HG02981 (cell line): ENCODE results near the gene CLRN3.
A peak's percentile ranks its signal among the peaks of the same experiment; 100 is the strongest.

Source experiments
- ATAC-seq: cut with Tn5 transposase; IDR thresholded peaks from one replicate; pipeline ENCODE4 v1.9.1; 2021; ENCODE audit warnings: mild to moderate bottlenecking, moderate library complexity; ENCODE audit not compliant: unreplicated experiment

CLRN3 gene

DNA sequence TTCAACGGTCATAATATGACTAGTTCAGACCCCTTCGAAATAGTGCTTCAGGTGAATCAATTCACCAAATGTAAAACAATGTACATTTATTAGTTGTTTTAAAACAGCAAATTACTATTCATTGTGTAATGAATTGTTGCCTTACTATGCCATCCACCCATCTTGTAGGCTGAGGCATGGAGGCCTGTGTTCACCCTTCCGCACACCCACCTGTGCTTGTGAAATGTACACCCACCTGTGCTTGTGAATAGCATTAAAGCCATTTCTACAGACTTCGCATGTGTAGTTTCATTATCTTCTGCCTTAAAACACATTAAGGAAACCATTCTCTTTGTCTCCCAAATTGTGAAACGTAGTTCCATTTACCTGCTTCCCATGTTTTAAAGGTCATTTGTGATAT is 16.8 kb downstream of the CLRN3 start:
- no peak for ATAC-seq

GRCh38 chr10:127875449-127875765 is 17.3 kb downstream of the CLRN3 start:
- ATAC-seq: no peak

- ATAC-seq: no peak
Measured at GRCh38 chr10:127874671-127875448, 17.9 kb downstream of the CLRN3 start.

DNA sequence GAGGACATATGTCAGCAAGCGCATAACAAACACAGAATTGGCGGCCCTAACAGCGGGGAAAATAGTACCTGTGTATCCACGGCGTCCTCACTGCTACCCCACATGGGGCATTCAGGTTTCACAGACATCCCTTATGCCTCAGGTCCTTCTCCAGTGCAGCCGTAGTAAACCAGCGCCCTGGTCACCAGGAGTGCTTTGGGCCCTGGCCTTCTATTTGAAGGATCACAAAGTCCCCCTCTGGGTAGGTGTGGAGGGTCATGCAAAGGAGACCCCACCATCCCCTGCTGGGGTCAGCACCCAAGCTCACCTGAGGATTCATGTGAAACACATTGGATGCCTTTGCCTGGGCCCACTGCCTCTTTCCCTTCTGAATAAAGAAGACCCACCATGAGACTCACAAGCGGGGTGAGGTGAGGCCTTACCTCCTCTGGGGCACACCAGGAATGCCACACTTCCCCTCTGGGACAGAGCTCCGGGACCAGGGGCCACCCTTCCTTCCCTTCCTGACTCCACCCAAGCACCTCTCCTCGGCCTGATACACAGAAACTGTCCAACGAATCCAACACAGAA is 18.8 kb downstream of the CLRN3 start:
- ATAC-seq: no peak

DNA sequence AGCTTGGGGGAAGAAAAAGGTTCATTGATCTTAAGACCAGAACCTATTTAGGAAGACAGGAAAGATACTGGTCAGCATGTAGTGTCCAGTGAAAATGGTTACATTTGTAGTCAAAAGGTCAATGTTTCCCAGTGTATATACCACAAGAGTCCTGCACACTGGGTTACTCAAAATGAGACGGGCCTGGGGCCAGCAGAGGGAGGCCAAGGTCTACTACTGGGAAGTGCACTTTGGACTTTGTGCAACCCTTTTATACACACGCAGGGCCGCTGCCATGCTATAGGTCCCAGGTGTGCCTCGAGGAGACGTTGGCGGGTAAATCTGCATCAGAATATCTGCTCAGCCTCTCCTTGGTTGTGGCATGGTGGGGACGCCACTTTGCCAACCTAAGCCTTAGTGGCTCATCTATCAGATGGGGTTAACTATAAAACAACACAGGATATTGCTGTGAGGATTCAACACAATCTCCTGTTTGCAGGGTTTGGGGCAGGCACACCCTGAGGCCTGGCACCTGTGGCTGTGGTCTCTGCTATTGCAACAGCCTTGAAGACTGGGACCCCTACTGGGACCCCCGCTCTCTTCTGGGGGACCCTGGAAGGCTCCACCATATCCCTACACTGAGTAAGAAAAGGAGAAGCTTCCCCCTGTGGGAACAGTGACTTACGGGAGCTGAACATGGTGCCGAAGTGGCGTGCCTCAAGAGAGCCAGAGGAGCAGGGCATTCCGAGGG is 19.7 kb downstream of the CLRN3 start:
- no peak for ATAC-seq

DNA sequence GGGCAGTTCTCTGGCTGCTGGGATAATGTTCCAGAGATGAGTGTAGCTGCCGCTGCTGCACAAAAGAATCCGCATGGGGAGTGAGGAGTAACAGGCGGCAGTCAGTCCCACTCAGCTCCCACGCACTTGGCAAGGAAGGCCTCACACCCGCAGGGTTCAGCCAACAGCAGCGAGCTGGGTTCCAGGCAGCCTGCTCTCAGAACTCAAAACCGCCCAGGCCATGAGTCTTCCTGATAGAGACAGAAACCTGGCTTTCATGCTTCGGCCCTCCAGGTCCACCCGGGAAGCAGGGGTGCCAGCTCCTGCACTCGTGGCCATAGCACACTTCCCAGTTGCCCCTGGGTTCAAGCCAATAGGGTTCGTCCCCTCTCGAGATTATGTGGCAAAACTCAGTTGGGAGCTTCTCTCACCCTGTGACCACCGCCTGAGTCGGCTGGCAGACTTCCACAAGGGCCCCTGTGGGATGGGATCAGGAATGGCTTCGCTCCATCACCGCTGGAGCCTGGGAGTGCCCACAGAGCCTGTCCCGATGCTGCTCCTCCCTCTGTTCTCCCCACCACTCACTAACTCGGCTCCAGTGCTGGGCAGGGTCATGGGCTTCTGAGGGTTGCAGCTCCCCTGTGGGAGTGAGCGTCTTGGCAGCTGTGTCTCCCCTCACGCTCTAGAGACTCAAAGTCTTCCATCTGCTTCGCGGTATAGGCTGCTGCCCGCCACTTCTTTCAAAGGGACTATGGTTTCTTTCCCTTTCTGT is 20.6 kb downstream of the CLRN3 start:
- ATAC-seq: no peak

DNA sequence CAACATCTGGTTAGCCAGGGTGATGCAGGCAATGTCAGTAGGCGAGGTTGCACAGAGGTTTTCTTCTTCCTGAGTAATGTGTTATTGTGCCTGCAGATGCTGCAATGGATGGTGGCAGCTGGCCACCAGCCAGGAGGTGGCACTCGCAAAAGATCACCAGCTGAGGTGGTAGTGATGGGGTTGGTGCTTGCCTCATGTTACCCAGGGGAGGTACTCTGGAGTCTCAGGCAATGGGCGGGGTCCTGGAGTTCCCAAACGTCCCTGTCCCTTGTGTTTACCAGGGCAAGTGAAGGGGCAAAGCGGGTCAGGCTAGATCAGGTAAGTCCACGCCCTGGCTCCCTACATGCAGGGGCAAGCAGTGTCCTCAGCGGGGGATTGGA is 21.1 kb downstream of the CLRN3 start:
- ATAC-seq: no peak

- no peak for ATAC-seq
Measured at GRCh38 chr10:127869329-127869728, 23.4 kb downstream of the CLRN3 start.

- no peak for ATAC-seq
Measured at GRCh38 chr10:127867805-127868204, 24.9 kb downstream of the CLRN3 start.

DNA sequence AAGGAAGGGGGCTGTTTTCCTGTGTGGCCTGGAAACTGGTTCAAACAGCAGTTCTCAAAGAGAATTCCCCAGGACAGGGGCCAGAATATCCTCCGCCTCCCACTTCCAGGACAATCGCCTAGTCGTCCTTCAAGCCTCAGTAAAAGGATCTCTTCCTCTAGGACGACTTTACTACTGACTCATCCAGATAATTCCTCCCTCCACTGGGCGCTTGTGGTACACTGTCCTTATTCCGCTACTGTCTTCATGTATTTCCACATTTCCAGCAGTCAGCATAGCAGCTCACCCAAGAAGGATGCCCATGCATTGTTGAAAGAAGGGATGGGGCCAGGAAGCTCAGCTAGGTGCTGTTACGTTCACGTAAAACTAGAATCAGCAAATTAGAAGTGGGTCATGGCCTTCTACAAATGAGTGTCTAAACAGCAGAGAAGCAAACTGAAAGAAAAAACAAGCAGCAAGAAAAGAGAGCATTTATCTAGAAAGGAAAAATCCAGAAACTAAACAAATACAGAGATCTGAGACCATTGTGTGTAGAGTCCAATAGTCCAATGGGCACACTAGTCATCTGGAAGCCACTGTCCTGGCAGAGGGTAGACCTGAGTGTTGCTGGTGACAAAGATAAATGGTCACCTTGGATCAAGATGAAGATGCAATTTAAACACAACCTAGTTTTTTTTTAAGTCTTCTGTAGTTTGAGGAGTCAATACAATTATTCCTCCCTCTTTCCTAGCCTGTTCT is 26.3 kb downstream of the CLRN3 start:
- no peak for ATAC-seq

- ATAC-seq: no peak
Measured at GRCh38 chr10:127863231-127863825, 29.4 kb downstream of the CLRN3 start.

DNA sequence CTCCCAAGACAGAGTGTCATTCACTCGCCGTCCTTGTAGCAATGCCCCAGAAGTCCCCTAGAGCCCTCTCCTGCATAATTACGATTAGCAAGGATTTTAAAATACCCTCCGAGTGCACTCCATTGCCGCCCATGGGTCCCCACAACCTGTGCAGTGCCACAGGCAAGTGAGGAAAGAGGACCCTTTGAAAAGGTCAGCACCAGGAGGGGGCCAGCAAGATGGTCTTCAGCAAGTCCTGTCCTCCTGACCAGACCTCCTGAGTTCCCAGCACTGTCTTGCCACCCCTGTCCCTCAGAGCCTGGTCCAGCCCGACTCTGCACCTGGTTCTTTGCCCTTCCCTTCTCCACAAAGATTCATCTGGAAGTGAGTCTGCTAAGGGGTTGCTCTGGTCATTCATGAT is 32.1 kb downstream of the CLRN3 start:
- no peak for ATAC-seq

- ATAC-seq: no peak
Measured at GRCh38 chr10:127855976-127856375, 36.8 kb downstream of the CLRN3 start.

DNA sequence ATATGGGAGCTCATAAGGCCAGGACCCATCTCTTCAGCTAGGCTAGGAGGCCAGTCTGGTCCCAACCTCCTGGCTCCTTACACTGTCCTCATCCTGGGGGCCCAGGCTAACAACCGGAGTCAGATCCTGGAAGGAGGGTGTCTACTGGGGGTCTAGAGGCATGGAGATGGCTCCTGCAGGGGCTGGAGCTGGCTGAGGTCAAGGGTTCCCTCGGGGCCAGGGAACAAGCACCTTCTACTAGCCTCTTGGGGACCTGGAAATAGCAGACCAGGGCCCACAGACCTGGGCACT is 37.2 kb downstream of the CLRN3 start:
- ATAC-seq: no peak

DNA sequence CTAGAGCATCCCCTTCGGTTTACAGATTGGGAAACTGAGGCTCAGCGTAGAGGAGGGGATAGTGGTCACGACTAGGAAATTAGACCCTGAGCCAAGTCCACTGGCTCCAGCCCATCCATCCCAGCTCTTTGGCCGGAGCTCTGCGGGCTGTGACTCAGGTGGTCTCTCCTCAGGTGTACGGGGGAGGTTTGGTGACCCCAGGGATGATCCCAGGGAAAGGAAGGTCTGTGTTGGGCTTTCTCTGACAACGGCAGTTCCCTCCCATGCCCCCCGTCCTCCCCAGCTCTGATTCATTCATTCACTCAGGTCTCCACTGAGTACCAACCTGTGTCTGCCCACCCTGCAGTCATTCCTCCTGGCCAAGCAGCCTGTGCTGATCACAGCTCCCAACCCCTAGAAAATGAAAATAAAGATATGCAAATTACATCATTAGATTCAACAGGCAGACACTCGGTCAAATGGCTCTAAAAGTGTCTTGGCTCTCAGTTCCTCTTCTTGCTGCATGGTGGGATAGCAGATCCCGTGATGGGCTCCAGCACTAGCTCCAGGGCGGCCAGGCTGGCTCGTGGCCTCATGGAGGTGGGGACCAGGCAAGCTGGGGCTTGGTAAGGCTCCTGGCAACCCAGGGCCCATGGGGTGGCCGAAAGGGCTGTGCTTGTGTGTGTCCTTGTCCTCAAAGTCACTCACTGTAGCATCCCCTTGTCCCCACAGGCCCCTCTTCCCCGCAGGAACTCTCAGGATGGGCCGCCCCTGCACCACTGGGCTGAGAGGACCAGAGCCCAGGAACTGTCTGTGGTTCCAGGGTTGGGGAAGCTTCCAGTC is 37.8 kb downstream of the CLRN3 start:
- ATAC-seq: peak; percentile 70

DNA sequence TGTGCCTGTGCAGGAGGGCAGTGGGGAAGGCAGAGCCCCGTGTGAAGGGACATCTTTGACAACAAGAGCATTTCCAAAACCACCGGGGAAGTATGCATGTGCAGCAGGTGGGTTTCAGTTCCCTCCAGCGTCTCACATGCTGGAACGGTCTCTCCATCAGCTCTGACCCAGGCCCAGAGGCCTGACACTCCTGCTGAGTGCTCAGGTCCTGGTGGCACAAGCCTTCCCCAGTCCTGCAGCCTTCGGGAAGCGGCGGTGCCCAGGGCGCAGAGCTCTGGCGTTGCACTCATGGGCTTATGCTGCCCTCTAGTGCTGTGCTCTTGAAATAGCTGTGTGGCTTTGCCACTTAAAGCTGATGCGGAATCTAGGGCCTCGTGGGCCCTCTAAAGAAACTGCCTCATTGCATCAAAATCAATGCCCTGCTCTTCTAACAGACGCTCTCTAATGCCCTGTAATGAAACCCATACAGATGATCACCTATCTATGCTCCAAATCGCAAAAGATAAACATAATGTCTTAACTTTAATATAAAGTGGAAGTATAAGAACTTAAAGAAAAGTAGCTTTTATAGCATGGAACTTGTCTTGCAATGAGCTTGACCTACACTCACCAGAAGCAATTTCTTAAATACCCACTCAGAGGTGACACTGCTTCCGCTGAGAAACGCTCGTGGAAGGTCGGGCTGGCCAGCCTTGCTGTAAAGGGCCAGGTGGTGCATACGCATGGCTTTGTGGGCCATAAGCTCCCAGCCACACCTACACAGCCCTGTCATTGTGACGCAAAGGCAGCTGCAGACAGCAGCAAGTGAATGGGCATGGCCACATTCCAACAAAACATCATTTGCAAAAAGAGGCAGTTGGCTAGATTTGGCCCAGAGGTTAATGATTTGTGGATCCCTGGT is 38.6 kb downstream of the CLRN3 start:
- ATAC-seq: peak; percentile 64

DNA sequence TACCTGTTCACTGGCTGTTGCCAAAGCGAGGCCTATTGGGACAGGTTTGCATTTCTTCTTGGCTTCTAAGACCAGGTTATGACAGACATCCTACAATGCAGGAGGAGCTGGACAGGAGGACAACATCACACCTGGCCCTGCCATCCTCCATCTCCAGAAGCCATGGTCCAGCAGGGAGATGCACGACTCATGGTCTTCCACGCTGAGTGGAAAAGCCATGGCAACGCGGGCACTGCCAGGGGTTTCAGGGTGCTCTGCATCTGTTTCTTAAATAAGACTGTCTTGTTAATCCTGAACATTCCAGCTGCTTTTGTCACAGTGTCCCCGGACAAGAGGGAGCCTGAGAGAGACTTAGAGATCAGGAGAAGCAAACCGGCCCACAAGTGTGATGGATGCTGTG is 40.3 kb downstream of the CLRN3 start:
- ATAC-seq: no peak

- ATAC-seq: no peak
Measured at GRCh38 chr10:127851661-127852194, 41.0 kb downstream of the CLRN3 start.

- no peak for ATAC-seq
Measured at GRCh38 chr10:127850944-127851343, 41.8 kb downstream of the CLRN3 start.
